Breast epithelium (tissue), 3 donors: Measurements from ENCODE around the gene EPHA3.

Experiments used
- POLR2AphosphoS5 ChIP-seq, 3 donors: sonication (generic); formaldehyde crosslinking; IDR thresholded peaks; one replicate each; pipeline ENCODE4 v1.6.1; 2017; ENCODE audit warnings: antibody characterized with exemption in 3 of 3
- TF ChIP-seq, protein P1 (sequence below), 3 donors: fragments of 450-650 bp; IDR thresholded peaks; one replicate each; pipeline ENCODE4 v1.5.1; 2016 to 2017; ENCODE audit warnings: antibody characterized with exemption in 3 of 3, mild to moderate bottlenecking in 3 of 3, moderate library complexity in 3 of 3

- TF ChIP-seq, protein P1, sequence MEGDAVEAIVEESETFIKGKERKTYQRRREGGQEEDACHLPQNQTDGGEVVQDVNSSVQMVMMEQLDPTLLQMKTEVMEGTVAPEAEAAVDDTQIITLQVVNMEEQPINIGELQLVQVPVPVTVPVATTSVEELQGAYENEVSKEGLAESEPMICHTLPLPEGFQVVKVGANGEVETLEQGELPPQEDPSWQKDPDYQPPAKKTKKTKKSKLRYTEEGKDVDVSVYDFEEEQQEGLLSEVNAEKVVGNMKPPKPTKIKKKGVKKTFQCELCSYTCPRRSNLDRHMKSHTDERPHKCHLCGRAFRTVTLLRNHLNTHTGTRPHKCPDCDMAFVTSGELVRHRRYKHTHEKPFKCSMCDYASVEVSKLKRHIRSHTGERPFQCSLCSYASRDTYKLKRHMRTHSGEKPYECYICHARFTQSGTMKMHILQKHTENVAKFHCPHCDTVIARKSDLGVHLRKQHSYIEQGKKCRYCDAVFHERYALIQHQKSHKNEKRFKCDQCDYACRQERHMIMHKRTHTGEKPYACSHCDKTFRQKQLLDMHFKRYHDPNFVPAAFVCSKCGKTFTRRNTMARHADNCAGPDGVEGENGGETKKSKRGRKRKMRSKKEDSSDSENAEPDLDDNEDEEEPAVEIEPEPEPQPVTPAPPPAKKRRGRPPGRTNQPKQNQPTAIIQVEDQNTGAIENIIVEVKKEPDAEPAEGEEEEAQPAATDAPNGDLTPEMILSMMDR (IDR thresholded peaks at IDR 0.05): no peak
- no peak for TF ChIP-seq POLR2AphosphoS5 (IDR thresholded peaks at IDR 0.05)
These were observed 219.6 kb downstream of the EPHA3 start for GRCh38 chr3:89326997-89327396.
